Amniotic stem cell (primary cell): ENCODE data around the gene POU2AF2.
"Not testable (repeated sequence)": the region's sequence is repeated elsewhere in the genome, so short reads cannot be mapped to it uniquely, and the experiment has no call there.

Experiments
- DNase-seq: peaks from one replicate; lab custom pipeline; 2025; lab: John Stamatoyannopoulos, UW

POU2AF2 gene, protein sequence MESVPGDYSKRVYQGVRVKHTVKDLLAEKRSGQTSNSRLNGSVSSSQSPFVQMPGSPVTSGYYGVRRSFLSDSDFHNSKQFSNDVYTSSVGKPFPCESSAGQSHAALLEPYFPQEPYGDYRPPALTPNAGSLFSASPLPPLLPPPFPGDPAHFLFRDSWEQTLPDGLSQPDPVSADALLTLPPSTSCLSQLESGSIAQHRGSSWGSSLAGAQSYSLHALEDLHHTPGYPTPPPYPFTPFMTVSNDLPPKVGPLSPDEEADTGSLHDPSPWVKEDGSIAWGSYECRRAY

DNA sequence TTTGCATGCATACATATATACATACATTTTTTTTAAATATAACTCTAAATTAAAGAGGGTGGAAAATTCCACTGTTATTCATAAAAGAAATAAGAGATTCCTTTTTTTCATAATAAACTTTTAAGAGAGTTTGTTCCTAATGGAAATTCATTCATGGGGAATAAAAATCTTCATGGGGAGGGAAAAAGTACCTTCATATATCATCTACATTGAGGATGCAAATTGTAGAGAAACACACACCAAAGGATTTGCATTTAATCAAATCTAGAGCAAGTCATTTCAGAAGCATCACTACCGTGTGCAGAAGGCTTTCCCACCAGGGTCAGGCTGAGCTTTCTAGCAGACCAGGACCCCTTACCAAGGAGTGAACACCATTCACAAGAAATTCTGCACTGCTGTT, at the start of gene POU2AF2:
TSS of gene POU2AF2 (plus strand) at position 301 of the 400 bp plus-strand sequence. CDS start 129 bp downstream, outside the sequence.
- no peak for DNase-seq

DNA sequence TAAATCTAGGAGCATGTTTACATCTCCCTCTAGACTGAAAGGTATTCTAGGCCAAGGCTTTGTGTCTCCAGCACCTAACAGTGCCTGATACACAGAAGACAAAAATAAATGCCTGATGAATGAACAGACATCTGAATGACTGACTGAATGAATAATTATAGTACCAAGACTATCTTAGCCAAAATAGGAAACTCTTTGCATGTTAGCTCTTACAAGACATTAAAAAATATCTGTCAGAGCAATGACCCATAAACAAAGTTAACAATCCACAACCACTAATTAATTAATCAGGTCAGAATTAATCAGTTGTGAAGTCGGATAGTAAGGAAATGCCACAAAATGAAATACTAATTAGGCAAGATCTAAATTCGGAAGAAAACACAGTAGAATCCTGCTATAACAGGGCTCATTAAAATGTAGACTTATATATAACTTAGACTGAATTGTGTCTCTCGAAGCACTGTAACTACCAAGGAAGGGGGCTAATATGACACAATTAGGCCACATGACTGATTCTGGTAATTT, 45.5 kb upstream of the POU2AF2 start:
- no peak for DNase-seq

DNA sequence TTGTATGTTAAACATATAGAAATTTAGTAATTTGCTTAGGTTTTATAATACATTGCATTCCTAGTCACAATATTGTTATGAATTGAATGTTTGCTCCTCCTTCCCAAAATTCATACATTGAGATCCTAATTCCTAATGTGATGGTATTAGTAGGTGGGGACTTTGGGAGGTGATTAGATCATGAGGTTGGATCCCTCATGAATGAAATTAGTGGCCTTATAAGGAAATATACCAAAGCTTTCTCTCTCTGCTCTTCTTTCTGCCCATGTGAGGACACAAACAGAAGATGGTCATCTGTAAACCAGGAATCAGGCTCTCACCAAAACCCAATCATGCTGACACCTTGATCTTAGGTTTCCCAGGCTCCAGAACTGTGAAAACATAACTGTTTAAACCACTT, 41.3 kb upstream of the POU2AF2 start:
- DNase-seq: no peak

DNA sequence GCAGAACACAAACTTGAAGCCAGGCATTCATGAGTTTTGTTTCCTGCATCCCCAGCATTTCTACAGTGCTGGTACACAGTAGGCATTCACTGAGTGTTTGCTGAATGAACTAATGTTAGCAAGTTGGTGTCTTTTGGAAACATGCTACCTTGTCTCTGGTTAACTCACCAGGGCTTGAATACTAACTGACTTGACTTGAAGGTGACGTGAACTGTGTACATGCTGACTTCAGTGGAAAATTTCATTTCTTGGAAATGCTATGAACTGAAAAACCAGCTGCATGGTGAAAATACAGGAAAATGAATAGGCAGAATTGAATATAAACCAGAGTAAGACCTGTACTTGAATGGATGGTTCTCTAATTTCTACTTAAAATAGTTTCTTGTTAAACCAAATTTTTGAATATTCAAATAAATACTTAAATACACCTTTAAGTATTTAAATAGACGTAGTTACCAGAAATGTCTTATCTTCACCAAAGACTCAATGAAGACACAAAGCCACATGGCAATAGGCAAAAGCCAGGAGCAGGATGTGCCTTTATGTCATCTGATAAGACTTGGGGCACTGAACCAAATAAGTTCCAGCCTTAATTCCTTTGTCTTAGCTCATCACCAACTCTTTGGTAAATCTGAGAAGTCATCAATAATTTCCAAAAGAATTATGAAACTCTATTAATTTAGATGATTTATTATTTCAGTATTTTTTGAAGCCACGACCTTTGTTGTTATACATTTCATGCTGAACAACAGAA, 39.7 kb upstream of the POU2AF2 start:
- DNase-seq: no peak

DNA sequence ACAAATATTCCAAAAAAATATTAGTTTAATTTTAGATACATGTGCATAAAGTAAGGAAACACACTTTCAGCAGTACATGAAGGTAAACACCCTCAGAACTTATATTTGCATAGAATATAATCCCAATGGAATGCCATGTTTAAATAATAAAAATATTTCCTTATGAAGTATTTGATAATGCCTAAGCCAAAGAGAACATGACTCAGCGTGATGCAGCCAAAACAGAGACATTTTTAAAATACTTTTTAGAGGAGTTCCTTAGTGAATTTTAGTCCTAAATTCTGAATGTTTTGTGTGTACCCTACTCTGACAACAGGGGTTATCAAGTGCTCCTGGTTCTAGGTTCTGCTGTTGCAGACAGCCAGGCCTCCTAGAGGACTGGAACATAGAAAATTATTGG, 39.1 kb upstream of the POU2AF2 start:
- DNase-seq: no peak

DNA sequence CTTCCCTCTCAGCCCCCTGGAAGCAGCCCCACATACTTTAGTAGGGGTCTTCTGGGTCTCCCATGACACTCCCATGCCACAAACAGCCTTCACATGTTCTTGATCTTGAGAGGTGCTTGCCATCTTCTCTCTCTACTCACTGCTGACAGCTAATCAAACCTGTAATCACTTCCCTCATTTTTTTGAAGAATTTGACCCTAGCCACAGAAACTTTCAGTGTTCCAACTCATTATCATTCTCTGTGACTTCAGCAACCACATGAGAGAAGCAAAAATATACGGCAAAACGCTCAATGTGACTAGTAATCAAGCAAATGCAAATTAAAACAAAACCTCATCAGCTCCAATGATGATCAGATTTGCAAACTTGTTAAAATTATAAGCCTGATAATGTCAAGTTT, 38.3 kb upstream of the POU2AF2 start:
- DNase-seq: no peak

DNA sequence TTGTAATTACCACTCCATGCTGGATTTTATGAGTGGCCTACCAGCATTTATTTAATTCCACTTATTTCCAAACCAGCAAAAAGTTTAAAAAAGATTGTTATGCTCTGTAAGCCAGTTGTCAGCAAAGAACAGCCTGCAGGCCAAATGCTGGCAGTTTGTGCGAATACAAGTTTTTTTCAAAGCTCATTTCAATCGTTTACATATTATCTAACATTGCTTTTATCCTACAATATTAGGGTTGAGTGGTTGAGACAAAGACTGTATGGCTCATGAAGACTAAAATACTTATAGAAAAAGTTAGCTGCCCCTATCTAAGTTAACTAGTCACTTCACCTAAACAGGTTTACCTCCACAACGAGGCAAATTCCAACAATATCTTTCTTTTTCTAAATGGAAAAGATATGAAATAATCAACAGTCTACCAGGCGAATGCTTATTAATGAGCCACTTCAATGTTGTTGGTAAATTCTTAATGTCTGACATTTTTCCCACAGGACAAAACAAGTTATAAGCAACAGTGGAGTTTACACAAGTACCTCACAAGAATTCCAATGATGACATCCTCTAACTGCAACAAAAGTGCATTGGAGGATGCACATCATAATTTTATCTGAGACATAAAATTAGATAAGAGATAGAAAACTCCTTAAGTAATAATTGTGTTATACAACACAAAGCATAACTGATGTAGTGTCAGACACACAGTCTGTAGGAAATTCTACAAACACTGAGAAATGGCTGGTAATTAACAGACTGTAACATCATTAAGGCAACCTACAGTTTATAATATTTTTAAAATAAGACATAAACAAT, 35.8 kb upstream of the POU2AF2 start:
- DNase-seq: no peak

DNA sequence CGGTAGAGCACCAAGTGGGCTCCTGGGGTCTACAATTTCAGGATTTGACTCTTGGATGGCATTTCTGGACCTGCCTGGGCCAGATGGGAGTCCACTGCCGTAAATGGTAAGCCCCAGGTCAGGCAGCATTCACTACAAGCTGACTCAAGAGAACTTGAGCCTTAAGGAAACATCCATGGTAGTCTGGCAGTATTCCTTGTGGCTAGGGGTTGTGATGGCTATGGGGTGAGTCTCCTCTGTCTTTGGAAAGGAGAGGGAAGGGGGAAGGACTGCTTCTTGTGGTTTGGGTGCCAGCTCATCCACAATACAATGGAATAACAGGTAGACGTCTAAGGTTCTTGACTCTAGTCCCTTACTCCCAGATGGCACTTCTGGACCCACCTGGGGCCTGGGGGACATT, 32.3 kb upstream of the POU2AF2 start:
- DNase-seq: no peak

DNA sequence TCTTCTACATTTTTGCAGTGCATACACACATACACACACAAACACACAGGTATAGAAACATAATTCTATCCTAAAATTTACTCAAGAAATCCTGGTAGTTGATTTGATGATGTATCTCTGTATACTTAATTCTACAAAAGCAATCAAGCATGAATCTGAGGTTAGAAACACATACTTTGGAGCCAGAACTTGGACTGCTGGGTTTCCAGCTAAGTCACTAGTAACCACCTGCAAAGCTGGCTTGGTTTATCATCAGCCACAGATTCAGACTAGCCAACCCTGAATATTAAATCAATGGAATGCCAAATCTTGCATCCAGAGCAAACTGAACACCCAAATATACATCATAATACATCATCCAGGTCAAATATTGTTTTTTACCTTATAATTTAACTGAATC, 24.8 kb upstream of the POU2AF2 start:
- DNase-seq: no peak

DNA sequence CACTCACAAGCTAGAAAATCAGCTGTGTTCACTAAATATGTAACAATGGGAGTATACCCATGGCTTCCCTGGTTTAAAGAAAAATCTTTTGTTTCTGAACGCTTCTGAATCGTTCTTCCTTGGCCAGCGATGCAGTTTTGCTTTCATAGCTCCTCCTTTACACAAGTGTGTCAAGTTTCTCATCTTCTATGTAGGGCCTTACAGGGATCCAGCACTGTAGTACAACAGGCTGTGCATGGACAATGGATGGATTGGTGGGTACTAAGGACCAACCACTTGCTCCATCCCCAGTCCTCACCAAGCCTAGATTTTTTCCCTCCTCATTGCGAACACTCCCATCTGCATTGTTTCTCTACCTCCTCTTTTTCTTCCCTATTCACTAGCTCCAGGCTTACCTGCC, 24.3 kb upstream of the POU2AF2 start:
- no peak for DNase-seq

DNA sequence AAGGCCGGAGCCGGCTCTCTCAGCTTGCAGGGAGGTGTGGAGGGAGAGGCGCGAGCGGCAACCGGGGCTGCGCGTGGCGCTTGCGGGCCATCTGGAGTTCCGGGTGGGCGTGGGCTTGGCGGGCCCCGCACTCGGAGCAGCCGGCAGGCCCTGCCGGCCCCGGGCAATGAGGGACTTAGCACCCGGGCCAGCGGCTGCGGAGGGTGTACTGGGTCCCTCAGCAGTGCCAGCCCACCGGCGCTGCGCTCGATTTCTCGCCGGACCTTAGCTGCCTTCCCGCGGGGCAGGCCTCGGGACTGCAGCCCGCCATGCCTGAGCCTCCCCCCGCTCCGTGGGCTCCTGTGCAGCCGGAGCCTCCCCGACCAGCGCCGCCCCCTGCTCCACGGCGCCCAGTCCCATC, 23.6 kb upstream of the POU2AF2 start:
- DNase-seq: not testable (repeated sequence)

DNA sequence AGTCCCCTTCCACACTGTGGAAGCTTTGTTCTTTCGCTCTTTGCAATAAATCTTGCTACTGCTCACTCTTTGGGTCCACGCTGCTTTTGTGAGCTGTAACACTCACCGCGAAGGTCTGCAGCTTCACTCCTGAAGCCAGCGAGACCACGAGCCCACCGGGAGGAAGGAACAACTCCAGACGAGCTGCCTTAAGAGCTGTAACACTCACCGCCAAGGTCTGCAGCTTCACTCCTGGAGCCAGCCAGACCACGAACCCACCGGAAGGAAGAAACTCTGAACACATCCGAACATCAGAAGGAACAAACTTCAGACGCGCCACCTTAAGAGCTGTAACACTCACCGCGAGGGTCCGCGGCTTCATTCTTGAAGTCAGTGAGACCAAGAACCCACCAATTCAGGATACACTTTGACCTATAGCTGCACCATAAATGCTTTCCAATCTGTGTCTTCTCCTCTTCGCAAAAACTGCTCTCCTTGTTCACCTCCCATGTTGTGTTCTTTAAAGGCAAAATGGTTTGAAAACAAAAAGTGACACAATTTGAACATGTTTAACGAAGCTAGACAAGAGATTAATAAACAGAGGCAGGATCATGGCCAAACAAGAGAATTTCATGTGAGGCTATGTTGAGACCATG, 22.6 kb upstream of the POU2AF2 start:
- not testable (repeated sequence) for DNase-seq

DNA sequence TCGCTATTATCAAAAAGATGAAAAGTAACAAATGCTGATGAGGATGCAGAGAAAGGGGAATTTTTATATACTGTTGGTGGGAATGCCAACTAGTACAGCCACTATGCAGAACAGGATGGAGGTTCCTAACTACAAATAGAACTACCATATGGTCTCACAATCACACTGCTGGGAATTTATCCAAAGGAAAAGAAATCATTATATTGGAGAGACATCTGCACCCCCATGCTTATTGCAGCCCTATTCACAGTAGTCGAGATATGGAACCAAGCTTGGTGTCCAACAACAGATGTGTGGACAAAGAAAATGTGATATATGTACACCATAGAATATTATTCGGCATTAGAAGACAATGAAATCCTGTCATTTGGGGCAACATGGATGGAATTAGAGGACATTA, 19.6 kb upstream of the POU2AF2 start:
- DNase-seq: no peak

DNA sequence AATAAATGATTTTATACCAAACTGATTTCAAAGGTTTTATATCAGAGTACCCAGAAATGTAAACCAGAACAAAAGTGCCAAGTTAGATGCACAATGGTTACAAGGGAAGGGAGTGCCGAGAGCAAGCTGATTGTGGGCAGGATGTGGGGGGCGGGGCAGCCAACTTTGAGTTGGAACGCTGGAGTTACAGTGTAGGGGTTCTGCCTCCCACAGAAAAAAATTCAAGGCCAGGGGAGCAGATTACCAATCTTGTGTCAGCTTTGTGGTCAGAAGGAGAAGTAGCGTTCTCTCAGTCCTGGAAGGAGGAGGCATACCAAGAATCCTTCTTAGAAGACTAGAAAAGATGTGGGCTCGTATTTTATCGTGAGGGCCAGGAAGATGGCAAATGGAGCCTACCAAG, 15.9 kb upstream of the POU2AF2 start:
- no peak for DNase-seq

DNA sequence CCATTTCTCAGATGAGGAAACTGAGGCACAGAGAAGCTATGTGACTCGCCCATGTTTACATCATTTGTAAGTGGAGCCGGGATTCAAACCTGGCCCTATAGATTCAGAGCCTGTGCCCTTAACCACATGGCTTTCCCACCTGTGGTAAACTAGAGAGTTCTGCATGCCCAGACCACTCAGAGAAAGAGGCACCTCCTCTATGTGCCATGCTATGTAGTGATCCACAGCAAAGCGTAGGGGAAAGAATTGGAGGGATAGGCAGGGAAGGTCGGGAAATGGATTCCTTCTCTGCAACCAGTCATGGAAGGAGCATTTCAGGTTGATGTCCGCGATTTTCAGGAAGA, 15.4 kb upstream of the POU2AF2 start:
- DNase-seq: no peak

DNA sequence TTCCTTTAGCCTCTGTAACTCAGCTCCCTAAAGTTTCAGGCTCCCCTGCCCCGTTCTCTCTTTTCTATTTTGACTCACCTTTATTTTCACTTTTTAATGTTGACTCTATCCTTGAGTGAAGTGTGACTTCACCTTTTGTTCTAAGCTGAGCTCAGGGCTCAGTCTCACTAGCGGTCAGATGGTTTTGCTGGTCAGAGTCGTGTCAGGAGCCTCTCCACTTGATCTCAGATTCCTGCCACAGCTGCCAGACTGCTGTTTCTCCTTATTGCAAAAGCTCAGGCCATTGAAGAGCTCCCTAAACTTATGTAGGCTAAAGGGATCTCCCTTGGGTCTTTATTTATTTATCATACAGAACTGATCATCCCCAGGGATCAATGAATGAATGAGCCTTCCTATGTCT, 13.7 kb upstream of the POU2AF2 start:
- no peak for DNase-seq

DNA sequence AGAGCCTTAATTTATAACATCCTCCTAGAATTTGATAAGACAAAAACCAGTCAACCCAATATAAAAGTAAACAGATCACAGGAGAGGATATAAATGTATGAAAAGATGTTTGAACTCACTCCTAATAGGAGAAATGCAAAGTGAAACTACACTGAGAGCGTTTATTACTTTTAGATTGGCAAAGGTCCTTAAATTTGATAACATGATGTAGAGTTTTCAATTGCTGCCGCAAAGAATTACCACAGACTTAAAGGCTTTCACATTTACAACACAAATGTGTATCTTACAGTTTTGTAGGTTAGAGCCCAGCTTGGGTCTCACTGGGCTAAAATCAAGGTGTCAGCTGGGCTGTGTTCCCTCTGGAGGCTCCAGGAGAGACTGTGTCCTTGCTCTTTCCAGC, 9.1 kb upstream of the POU2AF2 start:
- DNase-seq: no peak

DNA sequence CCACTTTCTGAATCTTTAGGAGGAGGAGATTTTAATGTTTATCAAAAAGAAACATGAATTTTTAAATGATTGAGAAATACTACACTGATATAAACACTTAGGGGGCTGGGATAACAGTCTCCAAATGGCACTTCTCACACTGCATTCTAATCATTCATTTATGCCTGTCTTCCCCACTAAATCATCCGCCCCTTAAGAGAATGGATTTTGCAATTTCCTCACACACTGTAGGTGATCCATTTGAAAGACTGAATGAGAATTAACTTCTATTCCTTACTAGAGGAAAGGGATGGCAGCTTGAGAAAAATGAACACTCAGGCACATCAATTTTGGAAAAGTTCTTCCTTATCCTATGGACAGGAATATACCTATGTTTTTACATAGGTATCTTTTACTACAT, 7.6 kb upstream of the POU2AF2 start:
- DNase-seq: no peak

DNA sequence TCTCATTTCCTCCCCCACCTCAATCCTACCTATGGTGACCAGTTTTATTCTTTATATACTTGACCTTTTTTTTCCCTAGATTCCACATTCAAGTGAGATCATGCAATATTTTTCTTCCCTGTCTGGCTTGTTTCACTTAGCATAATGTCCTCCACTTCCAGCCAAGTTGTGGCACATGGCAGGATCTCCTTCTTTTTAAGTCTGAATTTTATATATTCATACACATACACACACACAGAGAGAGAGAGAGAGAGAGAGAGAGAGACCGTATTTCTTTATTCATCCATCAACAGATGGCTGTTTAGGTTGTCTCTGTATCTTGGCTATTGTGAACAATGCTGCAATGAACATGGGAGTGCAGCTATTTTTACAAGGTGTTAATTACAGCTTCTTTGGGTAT, 1.4 kb downstream of the POU2AF2 start:
- DNase-seq: no peak

DNA sequence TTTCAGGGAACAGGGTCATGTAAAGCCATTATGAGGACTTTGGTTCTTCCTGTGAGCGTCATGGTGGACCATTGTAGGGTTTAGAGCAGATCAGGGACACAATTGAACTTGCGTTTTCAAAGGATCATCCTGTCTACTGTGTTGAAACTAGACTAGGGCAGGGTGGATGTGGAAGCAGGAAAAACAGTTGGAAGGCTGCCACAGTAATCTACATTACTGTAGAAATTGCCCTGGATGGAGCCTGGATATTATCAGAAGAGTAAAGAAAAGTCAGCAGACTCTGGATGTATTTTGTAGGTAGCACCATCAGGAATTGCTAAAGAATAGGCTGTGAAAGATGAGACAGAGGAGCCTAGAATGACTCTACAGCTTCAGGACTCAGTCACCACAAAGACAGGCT, 5.4 kb downstream of the POU2AF2 start:
- DNase-seq: no peak

DNA sequence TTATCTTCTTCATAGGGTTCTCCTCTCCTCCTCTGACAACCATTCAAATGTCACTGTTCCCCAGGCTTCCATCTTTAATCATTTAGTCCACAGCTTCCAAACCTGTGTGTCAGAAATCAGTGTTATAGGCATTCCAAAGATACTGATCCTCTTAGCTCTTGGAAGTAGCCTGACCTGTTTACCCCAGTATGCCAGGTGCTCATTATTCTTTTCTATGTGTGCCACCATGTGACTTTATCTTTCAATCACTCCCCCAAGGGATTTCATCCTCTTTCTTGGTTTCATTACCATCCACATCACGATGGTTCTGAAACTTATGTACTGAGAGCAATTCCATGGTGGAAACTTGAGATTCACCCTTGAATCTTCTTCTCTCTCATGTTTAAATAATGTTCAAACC, 7.6 kb downstream of the POU2AF2 start:
- DNase-seq: no peak

DNA sequence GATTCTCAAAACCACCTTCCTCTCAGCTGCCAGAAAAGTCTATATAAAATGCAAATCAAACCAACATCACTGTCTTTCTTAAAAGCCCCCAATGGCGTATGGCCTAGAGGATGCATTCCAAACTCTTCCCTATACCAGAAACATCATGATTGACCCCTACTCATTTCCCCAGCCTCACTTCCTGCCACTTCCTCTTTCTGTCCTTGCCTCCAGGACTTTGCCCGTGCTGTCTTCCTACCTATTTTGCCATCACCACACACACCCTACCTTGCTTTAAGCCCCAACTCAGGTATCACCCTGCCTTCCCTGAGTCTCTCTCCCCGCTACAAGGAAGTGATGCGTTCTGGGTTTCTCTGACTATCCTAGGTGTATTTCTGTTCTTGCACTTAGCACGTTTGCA, 8.1 kb downstream of the POU2AF2 start:
- no peak for DNase-seq
